ENCODE data around the gene CKS2. TPM values are rescaled to one million over a fixed set of nuclear protein-coding genes. Genes with fewer than 3 reads are reported as not detected.

The CKS2 gene
- total and polyA plus RNA-seq, 2 of the 8 experiments (the other 6 are each of a cell fraction or from before 2014, with no cell fraction given): 337 to 689 TPM

- Histone ChIP-seq H3K4me3 (ENCODE audit: extremely low read depth in 1 of 4, insufficient read depth in 2 of 4, low read depth in 3 of 4, low read length in 4 of 4) (no peak overlapping the region), H3K36me3 (ENCODE audit: control insufficient read depth in 2 of 4, insufficient read depth in 4 of 4, low read length in 3 of 4) (peaks cover 18 to 79% (median 51%) of the 10 kb centered on the region in 4 experiments; a peak in 7 of 8 replicates), H4K20me1 (replicated peaks in 1 of 2; ENCODE audit: control insufficient read depth in 1 of 2, insufficient read depth in 2 of 2, low read length in 2 of 2) (peaks cover 3 to 4% of the 10 kb centered on the region in 2 experiments), H3K79me1 (ENCODE audit: low read depth, low read length) (peaks cover 2% of the 10 kb centered on the region; the same call in 1 of the 2 replicates), H4K5ac (ENCODE audit: insufficient read length, low read depth, low read length) (no peak overlapping the region), H2BK12ac (ENCODE audit: low read depth, low read length) (no peak overlapping the region), H2AK5ac (ENCODE audit: low read depth, low read length) (no peak overlapping the region), H3K9me3 (ENCODE audit: insufficient read depth in 2 of 2, low read depth in 1 of 2, low read length in 1 of 2) (no peaks in the 10 kb centered on the region), H3K23ac (ENCODE audit: insufficient read length) (no peak overlapping the region), H3K9ac (replicated peaks in 1 of 4; ENCODE audit: extremely low read depth in 1 of 4, low read depth in 3 of 4, low read length in 3 of 4) (no peak overlapping the region), H3K4me1 (replicated peaks in 1 of 4; ENCODE audit: control insufficient read depth in 3 of 4, insufficient read depth in 4 of 4, low read length in 3 of 4) (no peaks in the 10 kb centered on the region), H2AFZ (ENCODE audit: low read length) (no peak overlapping the region), H3K18ac (ENCODE audit: extremely low read depth, low read length) (no peak overlapping the region), H2BK120ac (replicated peaks; ENCODE audit: low read depth, low read length) (no peak overlapping the region), H2BK5ac (ENCODE audit: low read depth, low read length) (no peak overlapping the region), H3K14ac (ENCODE audit: insufficient read length) (no peak overlapping the region), H3K56ac (replicated peaks; ENCODE audit: insufficient read length, low read depth, low read length) (no peak overlapping the region), H2BK20ac (ENCODE audit: low read length) (no peak overlapping the region), H4K8ac (ENCODE audit: extremely low read depth, insufficient read depth, low read length) (no peak overlapping the region), H3K27me3 (replicated peaks in 1 of 4; ENCODE audit: control insufficient read depth in 3 of 4, extremely low read depth in 1 of 4, insufficient read depth in 3 of 4, low read length in 3 of 4) (no peaks in the 10 kb centered on the region), H2BK15ac (ENCODE audit: low read length) (no peak overlapping the region), H3K23me2 (ENCODE audit: low read depth, low read length) (no peaks in the 10 kb centered on the region), H3K4me2 (ENCODE audit: insufficient read depth in 1 of 2, low read depth in 2 of 2, low read length in 2 of 2) (no peak overlapping the region), H3K27ac (ENCODE audit: low read depth, low read length) (no peak overlapping the region), H3K4ac (replicated peaks; ENCODE audit: insufficient read length, low read depth, low read length) (no peak overlapping the region), H4K91ac (replicated peaks; ENCODE audit: insufficient read length, low read length) (no peak overlapping the region), H3K79me2 (ENCODE audit: control insufficient read depth in 1 of 2, insufficient read depth in 2 of 2, low read length in 2 of 2) (no peaks in the 10 kb centered on the region)
- ChIA-PET POLR2A (ENCODE audit: partially characterized antibody) (interaction anchor here (0.6 to 2.0 kb wide), 6 partner anchors 10 to 24 kb away, joined by 3 to 5 read pairs (median 3); partner anchors contain the start of gene SECISBP2), CTCF (ENCODE audit: partially characterized antibody) (interaction anchor here (0.7 kb wide), 1 partner anchor 1624 kb away, joined by 3 read pairs; no protein-coding TSS in a partner anchor)
- 89% methylated on average over 1 of the region's 1 CpG; no CpG with 5 or more reads in 1 of the 2 experiments for WGBS, 2 experiments (ENCODE audit: extremely low coverage in 1 of 2, insufficient coverage in 1 of 2, insufficient read length in 1 of 2, insufficient replicate concordance in 2 of 2, low coverage in 1 of 2, low lambda C conversion rate in 2 of 2, missing lambda C conversion rate in 1 of 2)
- no peak for DNase-seq (ENCODE audit: low read depth in 1 of 2, low spot score in 2 of 2)
- no peak for FAIRE-seq
- TF ChIP-seq HDAC2 (IDR thresholded peaks at IDR 0.05; ENCODE audit: borderline replicate concordance in 1 of 2, low read depth in 2 of 2, low read length in 2 of 2): no peak
- TF ChIP-seq TCF12 (IDR thresholded peaks at IDR 0.05; ENCODE audit: low read depth, low read length): no peak
- no peak for TF ChIP-seq USF2 (IDR thresholded peaks at IDR 0.05; ENCODE audit: low read length)
- TF ChIP-seq ASH2L (IDR thresholded peaks at IDR 0.05; ENCODE audit: low read length): no peak
- no peak for TF ChIP-seq SIN3A (conservative IDR thresholded peaks at IDR 0.05 in 1 of 2, IDR thresholded peaks at IDR 0.05 in 1 of 2; ENCODE audit: low read depth in 1 of 2, low read length in 2 of 2)
- no peak for TF ChIP-seq RXRA (IDR thresholded peaks at IDR 0.05; ENCODE audit: insufficient read depth, low read depth, low read length)
- no peak for TF ChIP-seq SP2 (IDR thresholded peaks at IDR 0.05; ENCODE audit: low read length)
- TF ChIP-seq CBX8 (IDR thresholded peaks at IDR 0.05; ENCODE audit: borderline replicate concordance, low read depth, low read length): no peak
- TF ChIP-seq JUN (IDR thresholded peaks at IDR 0.05; ENCODE audit: low read depth, low read length): no peak
- no peak for TF ChIP-seq SP1 (IDR thresholded peaks at IDR 0.05; ENCODE audit: low read depth, low read length)
- no peak for TF ChIP-seq CBX5 (IDR thresholded peaks at IDR 0.05; ENCODE audit: low read depth, low read length)
- no peak for TF ChIP-seq CREB1 (IDR thresholded peaks at IDR 0.05)
- TF ChIP-seq POLR2AphosphoS5 (IDR thresholded peaks at IDR 0.05; ENCODE audit: low read depth, low read length): no peak
- TF ChIP-seq BRCA1 (IDR thresholded peaks at IDR 0.05; ENCODE audit: low read depth, low read length): no peak
Observed at GRCh38 chr9:89342948-89343347, 32.0 kb downstream of the CKS2 start.

Data from H1 (cell line).